ENCODE data around the gene C2CD2. TPM values are rescaled to one million over a fixed set of nuclear protein-coding genes. Genes with fewer than 3 reads are reported as not detected.
A peak's percentile ranks its signal among the peaks of the same experiment; 100 is the strongest.

Gene C2CD2
- total RNA-seq, 4 donors from 2014 or later = 6.7 to 22.3 (median 17.3) TPM

- no peaks in the 10 kb centered on the region for H3K9me3 ChIP-seq
- no peaks in the 10 kb centered on the region for H3K27me3 ChIP-seq
- no peaks in the 10 kb centered on the region for H3K36me3 ChIP-seq
- H3K27ac ChIP-seq = no peak overlapping the region
- peak in 1 of 3 donors; percentile 24 for DNase-seq
- H3K4me3 ChIP-seq = no peak overlapping the region
- H3K4me1 ChIP-seq = peaks cover 0 to 6% (median 2%) of the 10 kb centered on the region in 4 donors
- no peak for TF ChIP-seq POLR2A (IDR thresholded peaks at IDR 0.05)
- TF ChIP-seq CTCF (IDR thresholded peaks at IDR 0.05) = no peak
Observed at GRCh38 chr21:41974752-41975053, 20.9 kb upstream of the C2CD2 start.

- Histone ChIP-seq H3K27me3 (no peaks in the 10 kb centered on the region), H3K9me3 (no peaks in the 10 kb centered on the region), H3K4me3 (no peak overlapping the region), H3K27ac (peak overlapping the region in 1 of 4 donors; percentile 17), H3K36me3 (no peaks in the 10 kb centered on the region), H3K4me1 (peaks cover 0 to 6% (median 2%) of the 10 kb centered on the region in 4 donors)
- peak in 3 of 6 experiments; percentile 22 to 35 (median 32) for TF ChIP-seq CTCF (IDR thresholded peaks at IDR 0.05)
- no peak for TF ChIP-seq POLR2A (IDR thresholded peaks at IDR 0.05)
- DNase-seq = peak in 1 of 3 donors; percentile 48
Observed at GRCh38 chr21:41973861-41974751, 20.3 kb upstream of the C2CD2 start.

- Histone ChIP-seq H3K27ac (peak overlapping the region in 1 of 4 donors; percentile 17), H3K36me3 (no peaks in the 10 kb centered on the region), H3K9me3 (no peaks in the 10 kb centered on the region), H3K4me3 (no peak overlapping the region), H3K4me1 (peaks cover 0 to 6% (median 2%) of the 10 kb centered on the region in 4 donors), H3K27me3 (no peaks in the 10 kb centered on the region)
- TF ChIP-seq POLR2A (IDR thresholded peaks at IDR 0.05) = no peak
- no peak for TF ChIP-seq CTCF (IDR thresholded peaks at IDR 0.05)
- DNase-seq = peak in 2 of 3 donors; percentile 65 to 75
Observed at GRCh38 chr21:41973427-41973831, 19.6 kb upstream of the C2CD2 start.

- DNase-seq = peak in 1 of 3 donors; percentile 27
- Histone ChIP-seq H3K4me1 (peaks cover 0 to 6% (median 2%) of the 10 kb centered on the region in 4 donors), H3K27ac (no peak overlapping the region), H3K9me3 (no peaks in the 10 kb centered on the region), H3K4me3 (no peak overlapping the region), H3K27me3 (no peaks in the 10 kb centered on the region), H3K36me3 (no peaks in the 10 kb centered on the region)
- TF ChIP-seq CTCF (IDR thresholded peaks at IDR 0.05) = no peak
- no peak for TF ChIP-seq POLR2A (IDR thresholded peaks at IDR 0.05)
Observed at GRCh38 chr21:41972511-41973205, 18.8 kb upstream of the C2CD2 start.

- TF ChIP-seq POLR2A (IDR thresholded peaks at IDR 0.05) (no peak), CTCF (IDR thresholded peaks at IDR 0.05) (no peak)
- DNase-seq = no peak
- Histone ChIP-seq H3K27ac (no peak overlapping the region), H3K4me1 (peaks cover 0 to 6% (median 2%) of the 10 kb centered on the region in 4 donors), H3K4me3 (no peak overlapping the region), H3K27me3 (no peaks in the 10 kb centered on the region), H3K36me3 (no peaks in the 10 kb centered on the region), H3K9me3 (no peaks in the 10 kb centered on the region)
Observed at GRCh38 chr21:41971891-41972290, 18.1 kb upstream of the C2CD2 start.

All from Peyer's patch (tissue), 4 donors.